ENCODE results near the gene EEFSEC. TPM values are rescaled to one million over a fixed set of nuclear protein-coding genes. Genes with fewer than 3 reads are reported as not detected.

EEFSEC gene
- total and polyA plus RNA-seq, 4 donors, result 9.8 to 20.1 (median 11.6) TPM

- no peak for TF ChIP-seq CTCF (IDR thresholded peaks at IDR 0.05; ENCODE audit: control extremely low read depth, extremely low read depth)
- no peak overlapping the region for H3K27ac ChIP-seq (ENCODE audit: low read depth in 1 of 2, low read length in 1 of 2)
Observed at GRCh38 chr3:128369881-128370642, 216.8 kb downstream of the EEFSEC start.

GRCh38 chr3:128372281-128372680 lies 219.0 kb downstream of the EEFSEC start:
- no peak overlapping the region for H3K27ac ChIP-seq (ENCODE audit: low read depth in 1 of 2, low read length in 1 of 2)
- H3K9ac ChIP-seq (ENCODE audit: insufficient read depth in 1 of 2, low read length in 2 of 2), result no peak overlapping the region
- TF ChIP-seq CTCF (IDR thresholded peaks at IDR 0.05; ENCODE audit: control extremely low read depth, extremely low read depth), result no peak
- H3K27me3 ChIP-seq (ENCODE audit: control insufficient read depth in 3 of 3, insufficient read depth in 3 of 3, low read length in 2 of 3), result no peaks in the 10 kb centered on the region
- peaks cover 0 to 14% (median 0%) of the 10 kb centered on the region in 4 donors for H3K36me3 ChIP-seq (ENCODE audit: control insufficient read depth in 4 of 4, insufficient read depth in 4 of 4, low read length in 4 of 4)
- no peak overlapping the region for H3K4me3 ChIP-seq
- H3K9me3 ChIP-seq (ENCODE audit: control insufficient read depth in 4 of 4, insufficient read depth in 3 of 4, low read length in 3 of 4), result no peaks in the 10 kb centered on the region
- 94 to 95% methylated on average over 5 of the region's 5 CpGs for WGBS, 2 donors
- peaks cover 0 to 13% (median 0%) of the 10 kb centered on the region in 5 donors for H3K4me1 ChIP-seq (ENCODE audit: control insufficient read depth in 5 of 5, insufficient read depth in 5 of 5, low read length in 5 of 5)
- ATAC-seq (ENCODE audit: insufficient read depth, low FRiP score) (no peak), DNase-seq (no peak)

More at GRCh38 chr3:128369881-128370642, 216.8 kb downstream of the EEFSEC start:
- no peak overlapping the region for H3K4me3 ChIP-seq
- H3K9ac ChIP-seq (ENCODE audit: insufficient read depth in 1 of 2, low read length in 2 of 2), result no peak overlapping the region
- peaks cover 0 to 14% (median 0%) of the 10 kb centered on the region in 4 donors for H3K36me3 ChIP-seq (ENCODE audit: control insufficient read depth in 4 of 4, insufficient read depth in 4 of 4, low read length in 4 of 4)
- peaks cover 0 to 13% (median 0%) of the 10 kb centered on the region in 5 donors for H3K4me1 ChIP-seq (ENCODE audit: control insufficient read depth in 5 of 5, insufficient read depth in 5 of 5, low read length in 5 of 5)
- H3K27me3 ChIP-seq (ENCODE audit: control insufficient read depth in 3 of 3, insufficient read depth in 3 of 3, low read length in 2 of 3), result no peaks in the 10 kb centered on the region
- DNase-seq (no peak), ATAC-seq (ENCODE audit: insufficient read depth, low FRiP score) (no peak)
- H3K9me3 ChIP-seq (ENCODE audit: control insufficient read depth in 4 of 4, insufficient read depth in 3 of 4, low read length in 3 of 4), result no peaks in the 10 kb centered on the region
- 90 to 92% methylated on average over 10 of the region's 10 CpGs for WGBS, 2 donors

GRCh38 chr3:128372707-128373533 lies 219.6 kb downstream of the EEFSEC start:
- no peaks in the 10 kb centered on the region for H3K9me3 ChIP-seq (ENCODE audit: control insufficient read depth in 4 of 4, insufficient read depth in 3 of 4, low read length in 3 of 4)
- H3K36me3 ChIP-seq (ENCODE audit: control insufficient read depth in 4 of 4, insufficient read depth in 4 of 4, low read length in 4 of 4), result peaks cover 0 to 13% (median 0%) of the 10 kb centered on the region in 4 donors
- no peak for DNase-seq
- no peak overlapping the region for H3K27ac ChIP-seq (ENCODE audit: low read depth in 1 of 2, low read length in 1 of 2)
- peaks cover 0 to 13% (median 6%) of the 10 kb centered on the region in 5 donors for H3K4me1 ChIP-seq (ENCODE audit: control insufficient read depth in 5 of 5, insufficient read depth in 5 of 5, low read length in 5 of 5)
- H3K4me3 ChIP-seq, result no peak overlapping the region
- H3K9ac ChIP-seq (ENCODE audit: insufficient read depth in 1 of 2, low read length in 2 of 2), result no peak overlapping the region
- ATAC-seq (ENCODE audit: insufficient read depth, low FRiP score), result no peak
- H3K27me3 ChIP-seq (ENCODE audit: control insufficient read depth in 3 of 3, insufficient read depth in 3 of 3, low read length in 2 of 3), result no peaks in the 10 kb centered on the region
- whole genome bisulfite sequencing, 2 donors, result 92 to 96% methylated on average over 10 of the region's 10 CpGs
- TF ChIP-seq CTCF (IDR thresholded peaks at IDR 0.05; ENCODE audit: control extremely low read depth, extremely low read depth), result no peak

All from lung (tissue), 12 donors.